Endothelial cell of umbilical vein (primary cell): ENCODE measurements around the gene MGAT4B. TPM values are rescaled to one million over a fixed set of nuclear protein-coding genes. Genes with fewer than 3 reads are reported as not detected.

Experiments
- BruUV-seq: library from RNA; stranded (reverse); fragments of 400-500 nt; replicated peaks from 2 replicates; lab custom pipeline; 2021; lab: Mats Ljungman, UMichigan
- CTCF ChIA-PET: fragments of 300-600, 350-600 bp; sonication (Branson Sonifier 250); formaldehyde crosslinking; loops from one replicate; lab custom pipeline; 2021; ENCODE audit warnings: antibody characterized with exemption, inconsistent platforms; lab: Charles Lee
- POLR2A ChIA-PET: fragments of 300-600, 350-600 bp; sonication (Branson Sonifier 250); formaldehyde crosslinking; loops from one replicate; lab custom pipeline; 2021; ENCODE audit warnings: antibody characterized with exemption, inconsistent platforms; lab: Charles Lee
- DNase-seq: peaks from one replicate; pipeline ENCODE4 v3.0.0-alpha.2; 2011; ENCODE audit warnings: low read depth, low spot score
- FAIRE-seq: peaks from 2 replicates; lab custom pipeline; 2011; peaks lifted over from hg19 to GRCh38; lab: Jason Lieb, UNC
- H2AFZ ChIP-seq: 2 replicates; pipeline ENCODE4 v1.6.0; 2012; ENCODE audit warnings: low read depth, low read length, control low read depth, inconsistent platforms
- H3K27ac ChIP-seq: 2 replicates; pipeline ENCODE4 v1.5.1; 2011; ENCODE audit warnings: low read depth, mild to moderate bottlenecking, control low read depth, low read length, moderate library complexity; ENCODE audit not compliant: insufficient read depth
- H3K27me3 ChIP-seq, 2 experiments: 2 replicates each; pipeline versions ENCODE4 v1.6.0 to v1.6.1; 2011; ENCODE audit warnings: low read length in 2 of 2, mixed read lengths in 1 of 2; ENCODE audit not compliant: control insufficient read depth in 2 of 2, insufficient read depth in 2 of 2
- H3K36me3 ChIP-seq, 2 experiments: 2 replicates in 1 of 2; 3 replicates in 1 of 2; pipeline ENCODE4 v1.5.1; 2011; ENCODE audit warnings: low read length in 2 of 2, mild to moderate bottlenecking in 1 of 2, moderate library complexity in 1 of 2; ENCODE audit not compliant: control insufficient read depth in 2 of 2, insufficient read depth in 2 of 2; ENCODE audit errors: extremely low read depth in 1 of 2
- H3K4me1 ChIP-seq: 3 replicates; pipeline ENCODE4 v1.5.1; 2011; ENCODE audit warnings: mild to moderate bottlenecking, low read length; ENCODE audit not compliant: control insufficient read depth, insufficient read depth; ENCODE audit errors: extremely low read depth
- H3K4me2 ChIP-seq: 2 replicates; pipeline ENCODE4 v1.6.1; 2011; ENCODE audit warnings: low read length, control low read depth, mixed read lengths; ENCODE audit not compliant: insufficient read depth
- H3K4me3 ChIP-seq, 3 experiments: fragments of 200-600 bp in 1 of 3; sonication (generic), shearing (Covaris generic) in 1 of 3; replicated peaks in 1 of 3; 2 replicates each; pipeline ENCODE4 v1.5.1; 2011 to 2016; ENCODE audit warnings: control low read depth in 3 of 3, low read length in 3 of 3, mild to moderate bottlenecking in 2 of 3, inconsistent platforms in 1 of 3, low read depth in 1 of 3, moderate library complexity in 1 of 3; ENCODE audit not compliant: insufficient read depth in 1 of 3
- H3K79me2 ChIP-seq: 2 replicates; pipeline ENCODE4 v1.6.0; 2012; ENCODE audit warnings: low read length, inconsistent platforms; ENCODE audit not compliant: control insufficient read depth, insufficient read depth
- H3K9ac ChIP-seq: replicated peaks from 2 replicates; pipeline ENCODE3; 2011; ENCODE audit warnings: low read length, control low read depth; ENCODE audit not compliant: insufficient read depth; ENCODE audit errors: extremely low read depth
- H3K9me1 ChIP-seq: replicated peaks from 3 replicates; pipeline ENCODE4 v1.6.0; 2011; ENCODE audit warnings: mild to moderate bottlenecking, low read length; ENCODE audit not compliant: control insufficient read depth, insufficient read depth; ENCODE audit errors: extremely low read depth
- H3K9me3 ChIP-seq: replicated peaks from 2 replicates; pipeline ENCODE4 v1.5.1; 2012; ENCODE audit warnings: low read length, inconsistent platforms; ENCODE audit not compliant: control insufficient read depth, insufficient read depth
- H4K20me1 ChIP-seq: replicated peaks from 2 replicates; pipeline ENCODE3; 2011; ENCODE audit warnings: mild to moderate bottlenecking, low read length; ENCODE audit not compliant: control insufficient read depth, insufficient read depth; ENCODE audit errors: extremely low read depth
- CTCF ChIP-seq, 2 donors: IDR thresholded peaks; 1 replicate in 1 of 2; 2 replicates in 1 of 2; pipeline ENCODE4 v1.5.1; 2011; ENCODE audit warnings: low read length in 2 of 2, mild to moderate bottlenecking in 2 of 2, moderate library complexity in 2 of 2, control low read depth in 1 of 2, inconsistent platforms in 1 of 2, low read depth in 1 of 2; ENCODE audit not compliant: insufficient read depth in 1 of 2; ENCODE audit errors: extremely low read depth in 1 of 2
- EZH2 ChIP-seq: IDR thresholded peaks from 2 replicates; pipeline ENCODE4 v1.6.1; 2012; ENCODE audit warnings: borderline replicate concordance, low read depth, mild to moderate bottlenecking, moderate library complexity, low read length, inconsistent platforms; ENCODE audit not compliant: severe bottlenecking
- FOS ChIP-seq: IDR thresholded peaks from 2 replicates; pipeline ENCODE4 v1.6.1; 2011; ENCODE audit warnings: mild to moderate bottlenecking, low read length, moderate library complexity, borderline replicate concordance; ENCODE audit not compliant: insufficient read depth
- GATA2 ChIP-seq: IDR thresholded peaks from 2 replicates; pipeline ENCODE4 v1.7.0; 2011; ENCODE audit warnings: low read depth, mild to moderate bottlenecking, moderate library complexity, mixed read lengths, low read length; ENCODE audit not compliant: insufficient read length, insufficient read depth
- JUN ChIP-seq: IDR thresholded peaks from 2 replicates; pipeline ENCODE4 v1.6.1; 2011; ENCODE audit warnings: borderline replicate concordance, low read depth; ENCODE audit not compliant: insufficient read length, insufficient read depth
- MYC ChIP-seq: IDR thresholded peaks from one replicate; pipeline ENCODE4 v1.6.1; 2011; ENCODE audit warnings: mild to moderate bottlenecking, low read depth, low read length
- POLR2A ChIP-seq: IDR thresholded peaks from 2 replicates; pipeline ENCODE4 v1.6.1; 2012; ENCODE audit warnings: low read depth, mild to moderate bottlenecking, control low read depth, low read length
- POLR2AphosphoS5 ChIP-seq: IDR thresholded peaks from 2 replicates; pipeline ENCODE4 v1.6.1; 2012; ENCODE audit warnings: low read depth, mild to moderate bottlenecking, control low read depth, low read length, moderate library complexity; ENCODE audit not compliant: insufficient read depth
- dilution Hi-C: fragments of 300-500 bp; cut with MboI; formaldehyde crosslinking; loops from one replicate; pipeline ENCODE4 v1.15.0; 2019; ENCODE audit warnings: low sequenced_read_pairs; ENCODE audit not compliant: extremely low pct_ligation_motif_present
- intact Hi-C: fragments of 100-400 bp; cut with micrococcal nuclease; formaldehyde crosslinking; loops from one replicate; pipeline ENCODE4 v1.10.0; 2022
- polyA plus RNA-seq, 4 experiments: library from polyadenylated mRNA; depleted of rRNA in 3 of 4; stranded (reverse) in 3 of 4; unstranded in 1 of 4; fragments of >200 nt; gene quantifications; 2 replicates each; pipeline versions ENCODE4 v1.2.1 to v1.2.3, GENCODE V29; 2011 to 2012; ENCODE audit warnings: missing spikeins in 1 of 4
- total RNA-seq: library from RNA; stranded (reverse); gene quantifications from 2 replicates; pipeline ENCODE4 v1.2.3, GENCODE V29; 2021
- TF ChIP-seq, protein P1 (sequence below): IDR thresholded peaks from 2 replicates; pipeline ENCODE4 v1.6.1; 2011; ENCODE audit not compliant: insufficient read depth, insufficient read length

The MGAT4B gene
- total and polyA plus RNA-seq, 2 donors (not counting 3 experiments of a cell fraction or from before 2014, with no cell fraction given), result 243 TPM

- dilution Hi-C loops, result no loop called here
- intact Hi-C loops, result loop anchor here (5.0 kb wide), 1 partner anchor 272 kb away; the partner anchor contains the start of gene RNF130
- H2AFZ ChIP-seq, result no peak overlapping the region
- no peak overlapping the region for H3K27ac ChIP-seq
- peaks cover 10 to 41% of the 10 kb centered on the region in 2 experiments for H3K36me3 ChIP-seq
- H3K4me3 ChIP-seq, result no peak overlapping the region
- DNase-seq, result no peak
- no peak for FAIRE-seq
- peaks cover 25% of the 10 kb centered on the region for H3K4me1 ChIP-seq
- H3K9me3 ChIP-seq, result no peaks in the 10 kb centered on the region
- ChIA-PET CTCF (interaction anchor here (2.4 kb wide), 1 partner anchor 36 kb away, joined by 12 read pairs; no protein-coding TSS in a partner anchor), POLR2A (no interaction called here)
- H3K79me2 ChIP-seq, result peaks cover 28% of the 10 kb centered on the region
- no TSS peak for BruUV-seq
- H3K4me2 ChIP-seq, result no peak overlapping the region
- no peak overlapping the region for H3K9ac ChIP-seq
- H3K9me1 ChIP-seq, result no peaks in the 10 kb centered on the region
- H3K27me3 ChIP-seq, result no peaks in the 10 kb centered on the region
- H4K20me1 ChIP-seq, result no peaks in the 10 kb centered on the region
- TF ChIP-seq MYC (no peak), EZH2 (no peak), POLR2AphosphoS5 (no peak)
Measured at GRCh38 chr5:179800696-179801201, 5.9 kb downstream of the MGAT4B start.

- CTCF ChIA-PET, result no interaction called here
- TF ChIP-seq POLR2A, result no peak
- no peak for TF ChIP-seq FOS
- no peak for TF ChIP-seq CTCF (IDR thresholded peaks at IDR 0.05; ENCODE audit: extremely low read depth in 1 of 2, insufficient read depth in 1 of 2, low read depth in 1 of 2, low read length in 2 of 2)
- no peak for TF ChIP-seq EZH2
- TF ChIP-seq MYC, result no peak
- TF ChIP-seq, protein P1, sequence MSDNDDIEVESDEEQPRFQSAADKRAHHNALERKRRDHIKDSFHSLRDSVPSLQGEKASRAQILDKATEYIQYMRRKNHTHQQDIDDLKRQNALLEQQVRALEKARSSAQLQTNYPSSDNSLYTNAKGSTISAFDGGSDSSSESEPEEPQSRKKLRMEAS, result no peak
- no peak for TF ChIP-seq GATA2
- TF ChIP-seq JUN, result no peak
- Histone ChIP-seq H3K4me2 (no peak overlapping the region), H3K27ac (no peak overlapping the region), H2AFZ (no peak overlapping the region), H3K9me3 (no peaks in the 10 kb centered on the region), H3K36me3 (peaks cover 10 to 41% of the 10 kb centered on the region in 2 experiments), H3K9ac (no peak overlapping the region), H3K4me1 (peaks cover 22% of the 10 kb centered on the region), H3K79me2 (peaks cover 22% of the 10 kb centered on the region), H4K20me1 (no peaks in the 10 kb centered on the region), H3K9me1 (no peaks in the 10 kb centered on the region), H3K27me3 (no peaks in the 10 kb centered on the region), H3K4me3 (no peak overlapping the region)
- intact Hi-C loops (loop anchor here (5.0 kb wide), 1 partner anchor 272 kb away; the partner anchor contains the start of gene RNF130), dilution Hi-C loops (no loop called here)
- POLR2A ChIA-PET, result no interaction called here
- DNase-seq, result no peak
- FAIRE-seq, result no peak
- no TSS peak for BruUV-seq
Measured at GRCh38 chr5:179800071-179800695, 6.5 kb downstream of the MGAT4B start.
